ENCODE results near the gene TMEM161B. TPM values are rescaled to one million over a fixed set of nuclear protein-coding genes. Genes with fewer than 3 reads are reported as not detected.

The TMEM161B gene
- total and polyA plus RNA-seq, 8 donors, result 2.5 to 10.9 (median 6.9) TPM

DNA sequence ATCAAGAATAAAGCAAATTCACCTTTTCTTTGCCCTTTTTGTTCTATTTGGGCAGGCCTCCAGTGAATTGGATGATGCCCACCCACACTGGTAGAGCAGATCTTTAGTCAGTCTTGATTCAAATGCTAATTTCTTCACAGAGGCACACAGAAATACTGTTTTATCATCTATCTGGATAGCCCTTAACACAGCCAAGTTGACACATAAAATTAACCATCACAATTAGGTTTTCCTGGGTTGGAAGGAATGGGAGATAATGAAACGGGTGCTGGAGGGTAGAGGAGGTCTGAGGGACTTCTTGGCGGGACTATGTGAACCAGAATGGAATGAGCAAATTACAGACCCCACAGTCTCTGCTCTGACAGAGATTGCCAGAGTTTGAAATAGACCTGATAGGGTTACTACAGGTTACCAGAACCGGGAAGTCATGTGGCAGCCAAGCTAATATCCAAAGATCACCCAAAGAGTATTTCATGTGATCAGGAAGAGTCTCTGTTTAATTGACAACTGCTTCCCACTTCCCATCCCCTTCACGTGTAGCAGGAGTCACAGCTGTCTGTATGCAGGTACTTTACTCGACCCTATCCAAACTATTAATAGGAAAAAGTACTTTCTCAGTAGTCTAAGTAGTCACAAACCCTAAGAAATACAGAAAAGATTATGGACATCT lies 20.0 kb upstream of the TMEM161B start:
- H3K36me3 ChIP-seq, result no peaks in the 10 kb centered on the region
- DNase-seq, result no peak
- H3K4me1 ChIP-seq, result no peaks in the 10 kb centered on the region
- H3K27me3 ChIP-seq, result no peaks in the 10 kb centered on the region
- 84% methylated on average over 5 of the region's 5 CpGs for WGBS, 2 donors
- TF ChIP-seq, protein P1, sequence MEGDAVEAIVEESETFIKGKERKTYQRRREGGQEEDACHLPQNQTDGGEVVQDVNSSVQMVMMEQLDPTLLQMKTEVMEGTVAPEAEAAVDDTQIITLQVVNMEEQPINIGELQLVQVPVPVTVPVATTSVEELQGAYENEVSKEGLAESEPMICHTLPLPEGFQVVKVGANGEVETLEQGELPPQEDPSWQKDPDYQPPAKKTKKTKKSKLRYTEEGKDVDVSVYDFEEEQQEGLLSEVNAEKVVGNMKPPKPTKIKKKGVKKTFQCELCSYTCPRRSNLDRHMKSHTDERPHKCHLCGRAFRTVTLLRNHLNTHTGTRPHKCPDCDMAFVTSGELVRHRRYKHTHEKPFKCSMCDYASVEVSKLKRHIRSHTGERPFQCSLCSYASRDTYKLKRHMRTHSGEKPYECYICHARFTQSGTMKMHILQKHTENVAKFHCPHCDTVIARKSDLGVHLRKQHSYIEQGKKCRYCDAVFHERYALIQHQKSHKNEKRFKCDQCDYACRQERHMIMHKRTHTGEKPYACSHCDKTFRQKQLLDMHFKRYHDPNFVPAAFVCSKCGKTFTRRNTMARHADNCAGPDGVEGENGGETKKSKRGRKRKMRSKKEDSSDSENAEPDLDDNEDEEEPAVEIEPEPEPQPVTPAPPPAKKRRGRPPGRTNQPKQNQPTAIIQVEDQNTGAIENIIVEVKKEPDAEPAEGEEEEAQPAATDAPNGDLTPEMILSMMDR (IDR thresholded peaks at IDR 0.05), result no peak
- intact Hi-C loops (cut with DNase I), result no loop called here
- no peak for ATAC-seq
- FAIRE-seq, result no peak
- H3K4me3 ChIP-seq, result no peak overlapping the region
- no peaks in the 10 kb centered on the region for H3K9me3 ChIP-seq
- no peak overlapping the region for H3K27ac ChIP-seq

DNA sequence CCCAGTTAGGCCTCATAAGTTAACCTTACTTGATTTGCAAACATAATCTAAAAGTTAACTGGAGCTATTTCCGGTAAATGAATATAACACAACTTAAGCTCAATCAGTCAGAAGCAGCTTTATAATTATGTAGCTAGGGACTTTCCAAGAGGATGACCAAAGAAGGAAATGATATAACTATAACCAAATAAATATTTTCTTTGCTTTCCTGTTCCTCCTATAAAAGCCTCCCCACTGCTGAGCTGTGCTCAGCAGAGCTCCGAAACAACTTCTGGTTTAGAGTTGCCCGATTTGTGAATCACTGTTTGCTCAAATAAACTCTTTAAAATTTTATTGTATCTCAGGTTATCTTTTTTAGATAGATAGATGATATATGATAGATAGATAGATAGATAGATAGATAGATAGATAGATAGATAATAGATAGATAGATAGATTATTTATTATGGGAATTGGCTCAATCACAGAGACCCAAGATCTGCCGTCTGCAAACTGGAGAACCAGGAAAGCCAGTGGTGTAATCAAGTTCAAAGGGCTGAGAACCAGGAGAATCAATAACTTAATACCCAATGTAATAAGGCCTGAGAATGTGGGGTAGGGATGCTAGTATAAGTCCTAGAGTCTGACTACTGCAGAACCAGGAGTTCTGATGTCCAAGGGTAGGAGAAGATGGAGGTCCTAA lies 19.3 kb upstream of the TMEM161B start:
- Histone ChIP-seq H3K9me3 (no peaks in the 10 kb centered on the region), H3K27me3 (no peaks in the 10 kb centered on the region), H3K36me3 (no peaks in the 10 kb centered on the region), H3K27ac (no peak overlapping the region), H3K4me3 (no peak overlapping the region), H3K4me1 (no peaks in the 10 kb centered on the region)
- 91 to 92% methylated on average over 4 of the region's 4 CpGs for WGBS, 2 donors
- DNase-seq (no peak), FAIRE-seq (no peak), ATAC-seq (no peak)
- TF ChIP-seq, protein P1 (IDR thresholded peaks at IDR 0.05), result no peak
- intact Hi-C loops (cut with DNase I), result no loop called here

DNA sequence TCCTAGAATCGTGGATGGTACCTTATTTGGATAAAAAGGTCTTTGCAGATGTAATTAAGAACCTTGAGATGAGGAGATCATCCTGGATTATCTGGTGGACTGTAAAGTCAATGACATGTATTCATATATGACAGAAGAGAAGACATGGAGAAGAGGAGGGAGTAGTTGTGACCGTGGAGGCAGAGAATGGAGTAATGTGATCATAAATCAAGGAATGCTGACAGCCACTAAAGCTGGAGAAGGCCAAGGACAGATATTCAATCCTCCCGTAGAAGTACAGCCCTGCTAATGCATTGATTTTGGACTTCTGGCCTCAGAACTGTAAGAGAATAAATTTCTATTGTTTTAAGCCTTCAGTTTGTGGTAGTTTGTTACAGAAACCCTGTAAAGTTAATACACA lies 18.7 kb upstream of the TMEM161B start:
- Histone ChIP-seq H3K4me1 (no peaks in the 10 kb centered on the region), H3K27ac (no peak overlapping the region), H3K9me3 (no peaks in the 10 kb centered on the region), H3K4me3 (no peak overlapping the region), H3K36me3 (no peaks in the 10 kb centered on the region), H3K27me3 (no peaks in the 10 kb centered on the region)
- FAIRE-seq (no peak), ATAC-seq (no peak), DNase-seq (no peak)
- 74 to 77% methylated on average over 3 of the region's 3 CpGs for WGBS, 2 donors
- intact Hi-C loops (cut with DNase I), result no loop called here
- TF ChIP-seq, protein P1 (IDR thresholded peaks at IDR 0.05), result no peak

DNA sequence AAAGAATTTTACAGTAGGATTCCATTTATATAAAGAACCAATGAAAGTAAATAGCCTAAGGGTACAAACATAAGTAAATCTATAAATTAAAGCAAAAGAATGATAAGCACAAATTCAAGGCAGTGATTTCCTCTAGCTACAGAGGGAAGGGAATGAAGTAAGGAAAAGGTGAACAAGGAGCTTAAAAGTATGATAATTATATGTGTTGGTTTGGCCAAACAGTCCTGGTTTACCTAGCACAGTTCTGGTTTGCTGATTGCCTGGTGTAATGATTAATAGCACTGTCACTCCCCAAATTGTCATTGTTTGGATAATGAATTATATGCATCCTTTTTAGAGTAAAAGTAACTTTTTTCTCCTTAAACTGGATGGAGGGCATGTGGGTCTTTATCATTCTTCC lies 15.0 kb upstream of the TMEM161B start:
- no peak for ATAC-seq
- intact Hi-C loops (cut with DNase I), result no loop called here
- no peak for FAIRE-seq

More for the DNA sequence above, 15.0 kb upstream of the TMEM161B start:
- DNase-seq, result no peak
- Histone ChIP-seq H3K4me1 (no peaks in the 10 kb centered on the region), H3K4me3 (no peak overlapping the region), H3K36me3 (no peaks in the 10 kb centered on the region), H3K9me3 (no peaks in the 10 kb centered on the region), H3K27me3 (no peaks in the 10 kb centered on the region), H3K27ac (no peak overlapping the region)
- TF ChIP-seq, protein P1 (IDR thresholded peaks at IDR 0.05), result no peak

Data from pancreas (tissue), 10 donors.